Stimulated activated CD4-positive, alpha-beta T cell treated with anti-CD3 and anti-CD28 coated beads, Interleukin-4, amount 100 ng/mL, for 48 hours (primary cell): Measurements from ENCODE around the gene DEPP1.

ENCODE experiments used
- DNase-seq, 2 donors: peaks; one replicate each; pipeline ENCODE4 v3.0.0-alpha.2; 2020; ENCODE audit warnings: low read depth in 2 of 2

Gene DEPP1

DNA sequence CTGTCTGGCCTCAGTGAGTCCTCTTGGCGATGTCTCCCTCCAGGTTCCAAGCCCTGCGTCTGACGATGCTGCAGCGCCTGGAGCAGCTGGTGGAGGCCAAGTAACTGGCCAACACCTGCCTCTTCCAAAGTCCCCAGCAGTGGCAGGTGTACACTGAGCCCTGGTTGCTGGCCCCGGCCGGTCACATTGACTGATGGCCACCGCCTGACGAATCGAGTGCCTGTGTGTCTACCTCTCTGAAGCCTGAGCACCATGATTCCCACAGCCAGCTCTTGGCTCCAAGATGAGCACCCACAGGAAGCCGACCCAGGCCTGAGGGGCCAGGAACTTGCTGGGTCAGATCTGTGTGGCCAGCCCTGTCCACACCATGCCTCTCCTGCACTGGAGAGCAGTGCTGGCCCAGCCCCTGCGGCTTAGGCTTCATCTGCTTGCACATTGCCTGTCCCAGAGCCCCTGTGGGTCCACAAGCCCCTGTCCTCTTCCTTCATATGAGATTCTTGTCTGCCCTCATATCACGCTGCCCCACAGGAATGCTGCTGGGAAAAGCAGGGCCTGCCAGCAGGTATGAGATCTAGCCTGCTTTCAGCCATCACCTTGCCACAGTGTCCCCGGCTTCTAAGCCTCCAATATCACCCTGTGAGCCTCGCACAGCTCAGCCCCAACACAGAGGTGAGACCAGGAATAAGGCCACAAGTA lies 14.8 kb upstream of the DEPP1 start:
- DNase-seq = no peak

- DNase-seq = no peak
These were observed 14.2 kb upstream of the DEPP1 start for GRCh38 chr10:44992732-44993225.

- DNase-seq = no peak
These were observed 13.6 kb upstream of the DEPP1 start for GRCh38 chr10:44992070-44992731.

GRCh38 chr10:44991571-44991970 lies 13.0 kb upstream of the DEPP1 start:
- DNase-seq = no peak

- DNase-seq = no peak
These were observed 12.4 kb upstream of the DEPP1 start for GRCh38 chr10:44990965-44991364.

GRCh38 chr10:44990302-44990655 lies 11.7 kb upstream of the DEPP1 start:
- DNase-seq = no peak

- no peak for DNase-seq
These were observed 11.1 kb upstream of the DEPP1 start for GRCh38 chr10:44989597-44990301.

DNA sequence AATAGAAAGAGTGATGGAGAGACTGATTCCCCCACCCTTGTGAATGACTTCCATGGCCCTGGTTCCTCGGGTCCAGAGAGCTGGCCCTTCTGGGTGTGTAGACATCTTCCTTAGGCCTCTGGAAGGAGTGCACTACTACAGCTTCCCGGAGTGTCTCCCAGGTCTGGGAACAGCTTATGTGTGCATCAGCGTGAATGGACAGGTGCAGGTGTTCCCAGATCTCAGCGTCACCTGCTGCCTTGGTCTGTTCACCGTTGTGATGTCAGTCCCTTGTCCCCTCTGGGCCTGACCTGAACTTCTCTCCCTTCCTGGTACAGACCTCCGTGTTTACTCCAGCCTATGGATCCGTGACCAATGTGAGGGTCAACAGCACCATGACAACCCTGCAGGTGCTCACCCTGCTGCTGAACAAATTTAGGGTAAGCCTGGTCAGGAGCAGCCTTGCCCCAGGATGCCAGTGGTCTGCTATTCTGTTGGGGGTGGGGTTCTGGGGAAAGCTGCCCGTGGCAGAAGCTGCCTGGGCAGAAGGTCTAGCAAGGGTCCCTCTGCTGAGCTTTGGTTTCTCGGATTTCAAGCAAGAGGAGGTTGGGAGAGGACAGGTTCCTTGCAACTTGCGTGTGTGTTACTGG lies 10.5 kb upstream of the DEPP1 start:
- DNase-seq = no peak

- DNase-seq = no peak
These were observed 8.1 kb upstream of the DEPP1 start for GRCh38 chr10:44986670-44987069.

DNA sequence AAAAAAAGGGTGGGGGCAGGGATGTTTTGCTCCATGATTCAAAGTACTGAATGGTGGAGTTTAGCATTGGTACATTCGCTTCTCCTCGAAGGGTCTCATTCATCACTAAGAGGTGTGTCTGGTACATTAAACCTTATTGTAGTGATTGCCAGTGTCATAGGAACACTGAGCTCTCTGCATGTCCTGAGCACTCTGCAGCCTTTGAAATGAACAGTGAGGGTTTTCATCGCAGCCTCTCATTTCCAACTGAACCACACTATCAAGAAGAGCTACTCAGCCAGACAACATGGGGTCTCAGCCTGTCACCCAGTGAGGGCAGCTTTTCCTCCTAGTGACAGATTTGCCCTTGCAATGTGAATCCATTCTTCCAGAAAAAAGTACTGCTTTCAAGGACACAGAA lies 7.6 kb upstream of the DEPP1 start:
- DNase-seq = no peak

DNA sequence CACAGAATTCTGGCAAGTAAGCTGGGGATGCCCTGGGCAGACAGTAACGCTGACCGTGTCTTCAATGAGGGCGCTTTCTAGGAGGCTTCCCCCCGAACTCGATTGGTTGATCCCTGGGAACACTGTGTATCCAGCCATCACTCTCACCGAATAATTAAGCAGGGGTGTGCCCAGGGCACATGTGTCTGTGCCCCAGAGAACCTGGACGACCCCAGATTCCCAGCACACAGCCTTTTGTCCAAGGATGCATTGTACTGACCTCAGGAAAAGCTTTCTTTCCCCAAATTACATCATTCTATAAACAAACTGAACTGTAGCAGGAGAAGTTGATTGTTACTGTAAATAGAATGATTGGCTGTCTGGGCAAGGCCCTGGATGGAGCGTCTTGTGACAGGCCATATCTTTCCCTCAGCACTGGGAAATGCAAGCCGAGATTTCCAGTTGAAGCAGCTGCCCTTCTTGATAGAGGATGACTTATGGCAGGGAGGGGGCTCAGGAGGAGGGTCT lies 6.6 kb upstream of the DEPP1 start:
- DNase-seq = no peak

GRCh38 chr10:44984671-44985101 lies 6.1 kb upstream of the DEPP1 start:
- DNase-seq = no peak

GRCh38 chr10:44983895-44984278 lies 5.3 kb upstream of the DEPP1 start:
- DNase-seq = no peak

- no peak for DNase-seq
These were observed 4.7 kb upstream of the DEPP1 start for GRCh38 chr10:44983066-44983894.

- DNase-seq = no peak
These were observed 3.9 kb upstream of the DEPP1 start for GRCh38 chr10:44982496-44982895.

DNA sequence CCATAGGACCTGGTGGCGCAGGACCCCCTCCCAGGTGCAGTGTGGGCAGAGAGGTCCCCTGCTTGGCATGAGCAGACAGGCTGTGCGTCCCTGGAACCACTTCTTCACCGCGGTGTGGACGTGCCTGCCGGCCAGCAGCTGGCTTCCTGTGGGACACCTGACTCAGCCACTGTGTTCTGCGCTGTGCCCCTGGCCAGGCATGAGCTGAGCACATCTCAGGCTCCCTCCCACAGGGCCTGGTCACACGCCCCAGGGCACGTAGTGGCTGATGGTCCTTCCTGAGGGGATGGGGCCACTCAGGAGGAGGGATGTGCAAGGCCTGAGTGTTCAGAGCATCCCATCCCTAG lies 3.5 kb upstream of the DEPP1 start:
- DNase-seq = no peak

DNA sequence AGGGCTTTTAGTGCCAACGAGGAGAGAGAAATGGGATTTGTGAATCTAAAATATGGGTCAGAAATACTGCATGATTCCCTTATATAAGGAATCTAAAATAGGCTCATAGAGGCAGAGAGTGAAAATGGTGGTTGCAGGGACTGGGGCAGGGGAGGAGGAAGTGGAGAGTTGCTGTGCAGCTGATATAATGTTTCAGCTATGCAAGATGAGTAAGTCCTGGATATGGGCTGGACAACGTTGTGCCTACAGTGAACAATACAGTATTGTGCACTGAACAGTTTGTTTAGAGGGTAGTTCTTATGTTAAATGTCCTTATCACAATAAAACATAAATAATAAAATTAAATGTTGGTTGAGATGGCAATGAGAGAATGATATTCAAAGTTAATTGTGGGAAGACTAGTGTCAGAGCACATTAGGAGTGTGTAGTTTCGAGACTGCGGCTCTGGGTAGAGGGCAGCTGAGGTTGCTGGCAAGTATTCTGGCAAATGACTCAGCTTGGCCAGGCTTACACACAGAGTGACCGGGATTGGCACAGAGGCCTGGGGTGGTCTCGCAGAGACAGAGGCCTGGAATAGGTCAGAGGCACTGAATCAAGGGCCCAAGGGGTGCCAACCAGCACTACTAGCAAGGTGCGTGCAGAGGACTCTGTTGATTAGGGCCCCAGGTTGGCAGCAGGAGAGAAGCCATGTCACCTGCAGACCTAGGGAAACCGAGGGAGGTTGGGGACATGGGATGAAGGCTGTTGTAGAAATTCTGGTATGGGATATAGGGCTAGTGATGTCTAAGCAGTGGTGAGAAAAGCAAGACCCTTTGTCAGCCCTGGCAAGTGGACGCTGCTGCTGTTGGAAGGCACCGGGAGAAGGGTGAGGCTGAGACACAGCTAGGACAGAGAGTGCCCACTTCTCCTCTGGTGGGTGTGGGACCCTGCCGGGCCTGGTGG lies 2.8 kb upstream of the DEPP1 start:
- no peak for DNase-seq

DNA sequence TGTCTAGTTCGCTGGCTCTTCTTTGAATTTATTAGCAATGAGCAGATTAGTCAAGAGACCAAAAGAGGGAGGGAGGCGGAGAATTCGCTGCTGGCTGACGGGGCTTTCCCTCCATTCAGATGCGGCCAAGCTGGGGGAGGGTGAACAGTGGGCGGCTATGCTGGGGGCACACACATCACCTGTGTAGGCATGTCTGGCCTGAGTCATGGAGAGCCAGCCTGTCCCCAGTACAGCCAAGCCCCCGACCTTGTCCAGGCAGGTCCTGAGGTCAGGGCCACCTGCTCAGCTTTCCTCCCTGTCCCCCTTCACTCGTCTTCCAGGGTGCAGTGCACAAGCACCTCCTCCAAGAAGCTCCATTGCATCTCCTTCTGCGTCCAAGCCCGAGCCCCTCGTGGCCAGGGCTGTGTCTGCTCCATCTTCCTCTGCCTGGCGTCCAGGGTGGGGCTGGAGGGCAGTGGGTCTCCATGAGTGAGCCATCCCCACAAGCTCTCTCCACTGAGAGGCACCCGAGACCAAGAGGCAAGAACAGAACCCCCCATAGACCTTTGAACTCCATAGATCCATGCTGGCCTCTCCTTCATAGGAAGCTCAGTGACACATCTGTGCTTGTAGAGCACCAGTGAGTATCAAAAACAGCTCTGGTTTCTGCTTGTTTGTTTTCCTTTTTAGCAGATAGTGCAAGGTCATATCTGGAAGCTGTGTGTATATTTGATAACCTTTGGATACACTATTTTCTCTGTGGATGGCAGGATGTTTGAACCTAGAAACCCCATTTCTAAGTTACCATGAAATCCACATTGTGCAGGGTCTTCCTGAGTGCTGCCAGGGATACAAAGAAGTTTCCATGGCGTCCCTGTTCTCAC lies 1.9 kb upstream of the DEPP1 start:
- no peak for DNase-seq
